KMS-11 (cell line): ENCODE results near the gene CHST8.

Experiments
- H2AFZ ChIP-seq: fragments of 200-600 bp; sonication (generic); 2 replicates; pipeline ENCODE4 v1.6.1; 2016; ENCODE audit warnings: antibody characterized with exemption, mixed run types, low read depth
- H3K27ac ChIP-seq: fragments of 200-600 bp; sonication (generic); 2 replicates; pipeline ENCODE4 v1.6.1; 2016; ENCODE audit warnings: mild to moderate bottlenecking, mixed run types
- H3K27me3 ChIP-seq: fragments of 200-600 bp; sonication (generic); 2 replicates; pipeline ENCODE4 v1.6.1; 2017; ENCODE audit warnings: mild to moderate bottlenecking, low read depth, mixed run types, moderate library complexity; ENCODE audit not compliant: insufficient read depth
- H3K36me3 ChIP-seq: fragments of 200-600 bp; sonication (generic); 2 replicates; pipeline ENCODE4 v1.6.1; 2017; ENCODE audit warnings: mild to moderate bottlenecking, mixed run types; ENCODE audit not compliant: insufficient read depth
- H3K4me1 ChIP-seq: fragments of 200-600 bp; sonication (generic); 2 replicates; pipeline ENCODE4 v1.6.1; 2016; ENCODE audit warnings: mild to moderate bottlenecking, low read depth, mixed run types; ENCODE audit not compliant: poor library complexity, severe bottlenecking
- H3K4me2 ChIP-seq: fragments of 200-600 bp; sonication (generic); 2 replicates; pipeline ENCODE4 v1.7.0; 2016; ENCODE audit warnings: mild to moderate bottlenecking, mixed run types
- H3K4me3 ChIP-seq: fragments of 200-600 bp; sonication (generic); IDR thresholded peaks from 2 replicates; pipeline ENCODE4 v1.6.1; 2017; ENCODE audit warnings: low read depth, low read length, mixed read lengths; ENCODE audit not compliant: insufficient read depth
- H3K79me2 ChIP-seq: fragments of 200-600 bp; sonication (generic); 2 replicates; pipeline ENCODE4 v1.6.1; 2016; ENCODE audit warnings: low read depth, mixed run types; ENCODE audit not compliant: insufficient read depth
- H3K9ac ChIP-seq: fragments of 200-600 bp; sonication (generic); 2 replicates; pipeline ENCODE4 v1.6.1; 2016; ENCODE audit warnings: mild to moderate bottlenecking, mixed run types
- H4K20me1 ChIP-seq: fragments of 200-600 bp; sonication (generic); 2 replicates; pipeline ENCODE4 v1.6.1; 2016; ENCODE audit warnings: mild to moderate bottlenecking, mixed run types; ENCODE audit not compliant: insufficient read depth
- CTCF ChIP-seq: fragments of 200-600 bp; sonication (generic); conservative IDR thresholded peaks from 2 replicates; pipeline ENCODE4 v1.6.1; 2017; ENCODE audit warnings: low read depth, mild to moderate bottlenecking, antibody characterized with exemption, low read length, moderate library complexity, mixed read lengths

The CHST8 gene

GRCh38 chr19:33795370-33796163 lies 173.8 kb downstream of the CHST8 start:
- H4K20me1 ChIP-seq: no peaks in the 10 kb centered on the region
- H3K4me2 ChIP-seq: peak overlapping the region; percentile 85
- peak overlapping the region; percentile 83 for H3K27ac ChIP-seq
- TF ChIP-seq CTCF: peak; percentile 94
- peaks cover 6% of the 10 kb centered on the region for H3K4me1 ChIP-seq
- no peaks in the 10 kb centered on the region for H3K79me2 ChIP-seq
- H3K36me3 ChIP-seq: no peaks in the 10 kb centered on the region
- no peak overlapping the region for H3K4me3 ChIP-seq
- peak overlapping the region; percentile 77 for H2AFZ ChIP-seq
- peak overlapping the region; percentile 98 for H3K9ac ChIP-seq
- H3K27me3 ChIP-seq: no peaks in the 10 kb centered on the region

- H3K4me1 ChIP-seq: peaks cover 6% of the 10 kb centered on the region
- no peaks in the 10 kb centered on the region for H4K20me1 ChIP-seq
- H3K36me3 ChIP-seq: 0 out of 2 replicates have a peak, but pooled peaks cover 3% of the 10 kb centered on the region
- H3K4me2 ChIP-seq: peak within 1 kb of the TSS; percentile 71
- no peaks in the 10 kb centered on the region for H3K27me3 ChIP-seq
- peak within 1 kb of the TSS; percentile 79 for H2AFZ ChIP-seq
- no peak for TF ChIP-seq CTCF
- peak within 1 kb of the TSS; percentile 83 for H3K27ac ChIP-seq
- H3K9ac ChIP-seq: peak within 1 kb of the TSS; percentile 98
- no peak within 1 kb of the TSS for H3K4me3 ChIP-seq
- H3K79me2 ChIP-seq: no peaks in the 10 kb centered on the region
Observed at GRCh38 chr19:33796164-33796875, 174.6 kb downstream of the CHST8 start, which contains the start of gene KCTD15. TSS of gene KCTD15 (plus strand) at chr19:33796870. CDS start at chr19:33800455, 3,585 bp downstream.

GRCh38 chr19:33797802-33798671 lies 176.3 kb downstream of the CHST8 start:
- peaks cover 6% of the 10 kb centered on the region for H3K4me1 ChIP-seq
- H3K4me2 ChIP-seq: peak overlapping the region; percentile 71
- H2AFZ ChIP-seq: peak overlapping the region; percentile 79; the same call in 1 of the 2 replicates
- H3K4me3 ChIP-seq: no peak overlapping the region
- no peak overlapping the region for H3K27ac ChIP-seq
- H4K20me1 ChIP-seq: no peaks in the 10 kb centered on the region
- no peak overlapping the region; the same call in 1 of the 2 replicates for H3K9ac ChIP-seq
- H3K79me2 ChIP-seq: no peaks in the 10 kb centered on the region
- no peak for TF ChIP-seq CTCF
- 0 out of 2 replicates have a peak, but pooled peaks cover 6% of the 10 kb centered on the region for H3K36me3 ChIP-seq
- H3K27me3 ChIP-seq: no peaks in the 10 kb centered on the region

- Histone ChIP-seq H2AFZ (no peak overlapping the region), H3K36me3 (0 out of 2 replicates have a peak, but pooled peaks cover 6% of the 10 kb centered on the region), H3K27me3 (no peaks in the 10 kb centered on the region), H3K9ac (no peak overlapping the region), H3K27ac (no peak overlapping the region), H3K79me2 (no peaks in the 10 kb centered on the region), H3K4me1 (peaks cover 6% of the 10 kb centered on the region), H3K4me2 (no peak overlapping the region), H3K4me3 (no peak overlapping the region), H4K20me1 (no peaks in the 10 kb centered on the region)
- no peak for TF ChIP-seq CTCF
Observed at GRCh38 chr19:33798681-33799111, 176.9 kb downstream of the CHST8 start.
